ENCODE results near the gene OXSR1. TPM values are rescaled to one million over a fixed set of nuclear protein-coding genes. Genes with fewer than 3 reads are reported as not detected.

Gene OXSR1
- total RNA-seq, 6 experiments from 2014 or later, result 12.0 to 20.3 (median 15.2) TPM

DNA sequence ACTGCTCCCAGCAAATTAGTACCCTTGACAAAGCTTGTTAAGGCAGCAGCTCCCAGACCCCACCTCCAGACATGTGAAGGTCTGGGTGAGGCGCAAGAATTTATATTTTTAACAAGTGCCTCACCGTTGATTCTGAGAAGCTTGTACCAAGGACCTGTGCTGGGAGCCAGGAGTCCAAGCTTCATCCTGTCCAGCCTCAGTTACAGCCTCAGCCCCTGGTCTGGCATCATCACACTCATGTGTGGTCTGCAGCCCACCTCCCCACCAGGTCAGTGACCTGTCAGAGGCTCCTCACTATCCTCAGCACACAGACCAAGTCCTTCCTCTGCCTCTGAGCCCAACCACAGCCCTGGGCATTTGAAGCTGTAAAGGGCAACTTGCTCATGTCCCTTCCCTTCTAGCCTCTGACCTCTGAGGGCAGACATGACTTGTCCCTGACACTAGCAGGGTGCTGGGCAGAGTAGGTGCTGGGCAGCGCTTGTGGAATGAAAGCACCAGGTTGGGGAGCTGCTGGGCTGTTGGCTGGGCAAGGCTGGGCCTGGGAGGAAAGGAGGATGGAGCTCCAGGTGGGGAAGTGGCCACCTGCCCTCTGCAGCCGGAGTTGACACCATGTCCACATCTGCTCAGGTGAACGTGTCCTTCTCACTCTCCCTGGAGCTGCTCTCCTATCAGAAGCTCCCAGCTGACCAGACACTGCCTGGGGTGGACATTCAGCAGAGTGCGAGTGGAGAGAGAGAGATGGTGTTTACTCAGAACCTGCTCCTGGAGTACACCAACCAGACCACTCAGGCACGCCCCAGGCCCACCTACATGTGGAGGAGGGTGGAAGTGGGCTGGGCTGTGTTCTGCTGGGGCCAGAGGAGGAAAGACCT, 45.3 kb upstream of the OXSR1 start:
- Histone ChIP-seq H3K4me1 (peaks cover 0 to 58% (median 23%) of the 10 kb centered on the region in 4 donors), H3K36me3 (peaks cover 0 to 54% (median 33%) of the 10 kb centered on the region in 4 donors), H3K27me3 (no peaks in the 10 kb centered on the region), H3K9me3 (no peaks in the 10 kb centered on the region), H3K27ac (peak overlapping the region in 1 of 3 donors; percentile 13), H3K4me3 (no peak overlapping the region)
- peak; percentile 16 to 47 (median 46) for DNase-seq
- no peak for ATAC-seq
- TF ChIP-seq, protein P1, sequence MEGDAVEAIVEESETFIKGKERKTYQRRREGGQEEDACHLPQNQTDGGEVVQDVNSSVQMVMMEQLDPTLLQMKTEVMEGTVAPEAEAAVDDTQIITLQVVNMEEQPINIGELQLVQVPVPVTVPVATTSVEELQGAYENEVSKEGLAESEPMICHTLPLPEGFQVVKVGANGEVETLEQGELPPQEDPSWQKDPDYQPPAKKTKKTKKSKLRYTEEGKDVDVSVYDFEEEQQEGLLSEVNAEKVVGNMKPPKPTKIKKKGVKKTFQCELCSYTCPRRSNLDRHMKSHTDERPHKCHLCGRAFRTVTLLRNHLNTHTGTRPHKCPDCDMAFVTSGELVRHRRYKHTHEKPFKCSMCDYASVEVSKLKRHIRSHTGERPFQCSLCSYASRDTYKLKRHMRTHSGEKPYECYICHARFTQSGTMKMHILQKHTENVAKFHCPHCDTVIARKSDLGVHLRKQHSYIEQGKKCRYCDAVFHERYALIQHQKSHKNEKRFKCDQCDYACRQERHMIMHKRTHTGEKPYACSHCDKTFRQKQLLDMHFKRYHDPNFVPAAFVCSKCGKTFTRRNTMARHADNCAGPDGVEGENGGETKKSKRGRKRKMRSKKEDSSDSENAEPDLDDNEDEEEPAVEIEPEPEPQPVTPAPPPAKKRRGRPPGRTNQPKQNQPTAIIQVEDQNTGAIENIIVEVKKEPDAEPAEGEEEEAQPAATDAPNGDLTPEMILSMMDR (IDR thresholded peaks at IDR 0.05), result no peak
- TF ChIP-seq POLR2A (IDR thresholded peaks at IDR 0.05), result no peak
- WGBS (ENCODE audit: insufficient coverage, low coverage, low lambda C conversion rate, missing lambda C conversion rate), result 70% methylated on average over 2 of the region's 7 CpGs
- intact Hi-C loops (cut with DNase I), result loop anchor here (10.0 kb wide), 2 partner anchors 115 to 355 kb away; no protein-coding TSS in a partner anchor

DNA sequence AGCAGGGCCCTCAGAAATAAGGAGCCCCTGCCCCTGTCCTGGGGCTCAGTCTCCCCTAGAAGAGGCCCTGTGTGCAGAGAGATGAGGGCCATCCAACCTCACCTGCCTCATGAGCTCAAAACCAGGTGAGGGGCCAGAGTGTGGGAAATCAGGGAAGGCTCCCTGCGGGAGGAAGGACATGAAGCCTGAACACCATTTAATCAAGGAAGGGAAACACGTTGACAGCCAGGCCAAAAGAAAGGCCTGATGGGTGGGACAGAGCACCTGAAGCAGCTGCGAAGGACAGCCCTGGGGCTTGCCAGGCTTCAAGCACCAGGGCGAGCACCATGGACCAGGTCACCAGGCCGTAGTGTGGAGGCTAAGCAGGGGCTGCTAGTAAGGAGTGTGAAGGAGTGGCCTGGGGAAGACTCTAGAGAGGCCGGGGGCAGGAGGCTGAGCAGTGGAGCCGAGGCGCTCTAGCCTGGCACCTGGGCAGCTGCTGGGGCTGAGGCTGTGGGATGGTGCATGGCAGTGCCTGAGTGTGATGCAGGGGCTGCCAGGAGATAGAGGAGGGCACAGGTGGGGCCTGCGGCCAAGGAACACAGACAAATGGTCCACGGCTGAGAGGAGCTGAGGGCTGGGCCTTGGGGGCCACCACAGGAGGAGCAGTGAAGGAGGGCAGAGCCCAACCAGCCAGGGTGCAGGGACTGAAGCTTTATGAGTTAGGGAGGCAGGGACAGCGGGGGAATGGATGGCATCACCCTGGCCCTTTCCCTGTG, 44.5 kb upstream of the OXSR1 start:
- Histone ChIP-seq H3K27me3 (no peaks in the 10 kb centered on the region), H3K36me3 (peaks cover 0 to 59% (median 38%) of the 10 kb centered on the region in 4 donors), H3K4me1 (peaks cover 0 to 63% (median 25%) of the 10 kb centered on the region in 4 donors), H3K27ac (peak overlapping the region in 1 of 3 donors; percentile 13), H3K9me3 (no peaks in the 10 kb centered on the region), H3K4me3 (no peak overlapping the region)
- intact Hi-C loops (cut with DNase I), result loop anchor here in 1 of 2 donors (10.0 kb wide), 1 partner anchor 354 kb away; no protein-coding TSS in a partner anchor
- 74% methylated on average over 3 of the region's 11 CpGs for WGBS (ENCODE audit: insufficient coverage, low coverage, low lambda C conversion rate, missing lambda C conversion rate)
- DNase-seq, result peak; percentile 11 to 54 (median 45)
- no peak for TF ChIP-seq POLR2A (IDR thresholded peaks at IDR 0.05)
- TF ChIP-seq, protein P1 (IDR thresholded peaks at IDR 0.05), result no peak
- ATAC-seq, result no peak

DNA sequence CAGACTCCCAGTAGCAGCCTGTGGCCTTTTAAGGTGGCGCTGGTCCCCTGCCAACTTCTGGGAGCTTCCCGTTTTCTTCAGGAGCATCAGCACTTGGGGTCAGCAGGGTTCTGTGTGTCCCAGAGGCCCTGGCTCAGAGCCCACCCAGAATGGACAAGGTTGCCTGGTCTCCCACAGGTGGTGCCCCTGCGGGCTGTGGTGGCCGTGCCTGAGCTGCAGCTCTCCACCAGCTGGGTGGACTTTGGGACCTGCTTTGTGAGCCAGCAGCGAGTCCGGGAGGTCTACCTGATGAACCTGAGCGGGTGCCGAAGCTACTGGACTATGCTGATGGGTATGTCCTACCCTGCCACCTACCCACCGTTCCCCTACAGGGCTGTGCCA, 43.9 kb upstream of the OXSR1 start:
- no peaks in the 10 kb centered on the region for H3K9me3 ChIP-seq
- H3K27me3 ChIP-seq, result no peaks in the 10 kb centered on the region
- intact Hi-C loops (cut with DNase I), result loop anchor here in 1 of 2 donors (10.0 kb wide), 1 partner anchor 353 kb away; no protein-coding TSS in a partner anchor
- TF ChIP-seq, protein P1 (IDR thresholded peaks at IDR 0.05), result no peak
- TF ChIP-seq POLR2A (IDR thresholded peaks at IDR 0.05), result no peak
- no peak for ATAC-seq
- 20% methylated on average over 1 of the region's 9 CpGs for WGBS (ENCODE audit: insufficient coverage, low coverage, low lambda C conversion rate, missing lambda C conversion rate)
- peaks cover 0 to 68% (median 25%) of the 10 kb centered on the region in 4 donors for H3K4me1 ChIP-seq
- DNase-seq, result peak; percentile 27 to 74 (median 68)
- H3K4me3 ChIP-seq, result no peak overlapping the region
- H3K27ac ChIP-seq, result peak overlapping the region in 1 of 3 donors; percentile 8
- peaks cover 0 to 61% (median 40%) of the 10 kb centered on the region in 4 donors for H3K36me3 ChIP-seq

DNA sequence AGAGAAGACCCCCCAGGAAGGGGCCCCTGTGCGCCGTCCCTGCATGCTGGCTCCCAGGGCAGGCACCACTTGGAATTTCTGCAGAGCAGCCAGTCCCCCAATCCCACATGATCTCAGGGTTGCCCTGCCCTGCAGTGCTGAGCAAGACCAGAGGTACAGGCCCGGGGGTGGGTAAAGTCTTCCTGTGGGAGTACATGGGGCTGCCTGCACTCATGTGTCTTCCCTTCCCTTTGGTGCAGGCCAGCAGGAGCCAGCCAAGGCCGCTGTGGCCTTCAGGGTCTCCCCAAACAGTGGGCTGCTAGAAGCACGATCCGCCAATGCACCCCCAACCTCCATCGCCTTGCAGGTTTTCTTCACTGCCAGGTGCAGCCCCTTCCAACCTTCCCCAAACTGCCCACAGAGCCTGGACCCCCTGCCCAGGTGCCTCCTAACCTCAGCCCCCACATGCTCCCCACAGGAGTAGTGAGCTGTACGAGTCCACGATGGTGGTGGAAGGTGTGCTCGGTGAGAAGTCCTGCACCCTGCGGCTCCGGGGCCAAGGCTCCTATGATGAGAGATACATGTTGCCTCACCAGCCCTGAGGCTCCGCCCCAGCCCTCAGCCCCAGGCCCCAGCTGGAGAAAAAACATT, 43.4 kb upstream of the OXSR1 start:
- TF ChIP-seq, protein P1 (IDR thresholded peaks at IDR 0.05), result no peak
- TF ChIP-seq POLR2A (IDR thresholded peaks at IDR 0.05), result no peak
- Histone ChIP-seq H3K4me3 (no peak overlapping the region), H3K27ac (peak overlapping the region in 1 of 3 donors; percentile 8), H3K9me3 (no peaks in the 10 kb centered on the region), H3K4me1 (peaks cover 0 to 67% (median 26%) of the 10 kb centered on the region in 4 donors), H3K27me3 (no peaks in the 10 kb centered on the region), H3K36me3 (peaks cover 0 to 66% (median 44%) of the 10 kb centered on the region in 4 donors)
- peak; percentile 20 to 49 (median 48) for DNase-seq
- 39% methylated on average over 6 of the region's 13 CpGs for WGBS (ENCODE audit: insufficient coverage, low coverage, low lambda C conversion rate, missing lambda C conversion rate)
- no peak for ATAC-seq
- intact Hi-C loops (cut with DNase I), result loop anchor here in 1 of 2 donors (10.0 kb wide), 1 partner anchor 353 kb away; no protein-coding TSS in a partner anchor
